Astrocyte (in vitro differentiated cells and primary cell): Measurements from ENCODE around the gene KCNH3.

Experiments
- CTCF ChIP-seq: IDR thresholded peaks from 2 replicates; pipeline ENCODE4 v1.5.1; 2011; ENCODE audit warnings: low read depth, mild to moderate bottlenecking, inconsistent platforms, low read length, moderate library complexity; ENCODE audit not compliant: insufficient read depth
- EZH2 ChIP-seq: IDR thresholded peaks from 2 replicates; pipeline ENCODE4 v1.6.1; 2012; ENCODE audit warnings: mild to moderate bottlenecking, low read length, inconsistent platforms; ENCODE audit not compliant: insufficient read depth

GRCh38 chr12:49507139-49507538, 31.7 kb upstream of the KCNH3 start:
- TF ChIP-seq CTCF = no peak
- TF ChIP-seq EZH2 = no peak
